GM18861 (cell line): ENCODE data around the gene LTC4S.
"Not testable (repeated sequence)": the region's sequence is repeated elsewhere in the genome, so short reads cannot be mapped to it uniquely, and the experiment has no call there.

Experiments used
- ATAC-seq: cut with Tn5 transposase; IDR thresholded peaks from one replicate; pipeline ENCODE4 v1.9.1; 2021; ENCODE audit not compliant: unreplicated experiment

The LTC4S gene

GRCh38 chr5:179793468-179794139 lies at the start of gene LTC4S:
TSS of gene LTC4S (plus strand) at chr5:179793986. CDS start at chr5:179794081, 95 bp downstream.
- ATAC-seq = no peak

- not testable (repeated sequence) for ATAC-seq
These were observed 49.7 kb upstream of the LTC4S start for GRCh38 chr5:179744106-179744505.

GRCh38 chr5:179746872-179747271 lies 46.9 kb upstream of the LTC4S start:
- no peak for ATAC-seq

GRCh38 chr5:179747811-179748210 lies 46.0 kb upstream of the LTC4S start:
- no peak for ATAC-seq

- no peak for ATAC-seq
These were observed 43.8 kb upstream of the LTC4S start for GRCh38 chr5:179749857-179750508.

GRCh38 chr5:179753971-179754370 lies 39.8 kb upstream of the LTC4S start:
- no peak for ATAC-seq

GRCh38 chr5:179755022-179755421 lies 38.8 kb upstream of the LTC4S start:
- no peak for ATAC-seq

- ATAC-seq = no peak
These were observed 34.8 kb upstream of the LTC4S start for GRCh38 chr5:179758955-179759354.

- ATAC-seq = no peak
These were observed 33.9 kb upstream of the LTC4S start for GRCh38 chr5:179759581-179760551.

GRCh38 chr5:179762079-179762780 lies 31.6 kb upstream of the LTC4S start:
- ATAC-seq = no peak

GRCh38 chr5:179762781-179763176 lies 31.0 kb upstream of the LTC4S start:
- no peak for ATAC-seq

- ATAC-seq = no peak
These were observed 30.4 kb upstream of the LTC4S start for GRCh38 chr5:179763215-179763945.

- no peak for ATAC-seq
These were observed 29.7 kb upstream of the LTC4S start for GRCh38 chr5:179764056-179764455.

- no peak for ATAC-seq
These were observed 28.4 kb upstream of the LTC4S start for GRCh38 chr5:179765400-179765799.

- ATAC-seq = no peak
These were observed 27.6 kb upstream of the LTC4S start for GRCh38 chr5:179766021-179766725.

GRCh38 chr5:179766726-179767455 lies 26.9 kb upstream of the LTC4S start:
- no peak for ATAC-seq

GRCh38 chr5:179767496-179768100 lies 26.2 kb upstream of the LTC4S start:
- no peak for ATAC-seq

- ATAC-seq = no peak
These were observed 25.3 kb upstream of the LTC4S start for GRCh38 chr5:179768326-179769085.
